Stimulated activated CD8-positive, alpha-beta memory T cell treated with anti-CD3 and anti-CD28 coated beads, Interleukin-15, amount 100 ng/mL, for 4 hours (primary cell): ENCODE measurements around the gene PRKCQ.
A peak's percentile ranks its signal among the peaks of the same experiment; 100 is the strongest.

Experiments used
- DNase-seq, 2 donors: peaks; one replicate each; pipeline ENCODE4 v3.0.0-alpha.2; 2020; ENCODE audit warnings: low read depth in 2 of 2

PRKCQ gene

DNA sequence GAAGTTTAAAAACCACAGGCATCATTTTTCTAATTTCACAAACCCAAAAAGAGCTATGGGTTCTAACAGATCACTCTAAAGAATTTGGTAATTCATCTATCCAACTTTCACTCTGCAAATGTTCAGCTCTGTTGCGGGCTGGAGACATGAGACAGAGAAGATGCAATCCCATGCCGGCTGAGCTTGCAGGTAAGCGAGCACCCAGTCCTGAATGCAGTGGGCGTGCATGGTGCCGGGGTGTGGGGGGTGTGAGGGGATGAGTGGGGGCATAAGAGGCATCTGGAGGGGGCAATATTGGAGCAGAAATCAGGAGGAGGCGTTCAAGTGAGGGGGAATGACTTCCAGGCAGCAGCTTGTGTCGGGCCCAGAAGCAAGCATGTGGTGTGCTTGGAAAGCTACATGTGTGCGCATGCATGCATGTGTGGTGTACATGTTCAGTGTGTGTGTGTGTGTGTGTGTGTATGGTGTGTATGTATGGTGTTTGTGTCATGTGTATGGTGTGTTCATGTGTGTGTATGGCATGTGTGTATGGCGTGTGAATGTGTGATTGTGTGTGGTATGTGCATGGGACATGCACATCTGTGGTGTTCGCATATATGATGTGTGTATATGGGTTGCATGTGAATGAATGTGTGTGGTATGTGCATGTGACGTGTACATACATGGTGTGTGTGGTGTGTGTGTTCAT lies 172.9 kb downstream of the PRKCQ start:
- no peak for DNase-seq

DNA sequence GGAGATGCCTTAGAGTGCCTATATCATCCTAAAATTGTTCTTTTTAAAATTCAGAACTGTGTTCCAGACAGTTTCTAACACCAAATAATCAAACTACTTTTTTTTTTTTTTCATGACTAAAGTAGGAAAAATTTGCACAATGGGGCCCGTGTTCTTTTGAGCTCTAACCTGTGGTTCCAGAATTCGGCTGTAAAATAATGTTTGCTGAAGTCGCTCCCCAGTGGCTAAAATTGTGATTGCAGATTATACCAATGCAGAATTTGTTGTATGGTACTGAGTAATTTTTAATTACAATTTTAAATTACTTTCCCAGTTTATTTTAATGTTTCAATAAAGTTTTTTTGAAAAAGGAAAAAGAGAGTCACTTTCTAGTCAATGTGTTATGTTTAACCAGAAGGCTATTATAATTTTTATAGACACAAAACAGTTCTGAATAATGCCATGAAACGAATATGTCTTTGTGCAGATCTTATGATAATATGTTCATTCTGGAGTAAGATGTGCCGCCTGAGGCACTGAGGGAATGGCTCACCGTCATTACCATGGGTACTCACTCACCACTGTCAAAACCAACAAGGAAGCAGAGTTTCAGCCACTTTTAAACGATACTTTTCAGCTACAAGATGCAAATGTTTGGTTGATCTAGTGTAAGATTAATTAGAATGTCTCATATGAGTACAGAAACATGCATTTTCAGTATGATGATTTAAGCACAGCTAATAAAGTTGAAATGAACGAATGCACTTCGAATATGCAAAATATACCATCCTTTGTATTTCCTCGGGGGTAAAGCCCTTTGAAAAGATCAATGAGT lies 173.6 kb downstream of the PRKCQ start:
- no peak for DNase-seq

DNA sequence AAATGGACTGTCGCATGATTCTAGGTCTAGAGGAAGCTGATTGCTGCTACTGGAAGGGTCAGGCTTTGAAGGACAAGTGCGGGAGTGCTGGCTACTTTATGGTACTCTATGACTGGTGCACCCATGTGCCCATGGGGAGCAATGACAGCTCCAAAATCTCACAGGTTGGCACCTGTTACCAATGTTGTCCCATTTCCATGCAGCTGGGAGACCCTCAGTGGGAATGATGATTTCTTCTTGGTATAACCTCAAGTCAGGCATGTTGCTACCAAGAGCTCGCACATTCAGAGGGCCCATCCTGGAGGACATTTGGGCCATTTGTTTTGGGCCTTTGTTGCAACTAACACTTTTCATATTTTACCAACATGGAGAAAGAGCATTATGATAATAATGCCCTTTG lies 174.4 kb downstream of the PRKCQ start:
- DNase-seq = no peak

DNA sequence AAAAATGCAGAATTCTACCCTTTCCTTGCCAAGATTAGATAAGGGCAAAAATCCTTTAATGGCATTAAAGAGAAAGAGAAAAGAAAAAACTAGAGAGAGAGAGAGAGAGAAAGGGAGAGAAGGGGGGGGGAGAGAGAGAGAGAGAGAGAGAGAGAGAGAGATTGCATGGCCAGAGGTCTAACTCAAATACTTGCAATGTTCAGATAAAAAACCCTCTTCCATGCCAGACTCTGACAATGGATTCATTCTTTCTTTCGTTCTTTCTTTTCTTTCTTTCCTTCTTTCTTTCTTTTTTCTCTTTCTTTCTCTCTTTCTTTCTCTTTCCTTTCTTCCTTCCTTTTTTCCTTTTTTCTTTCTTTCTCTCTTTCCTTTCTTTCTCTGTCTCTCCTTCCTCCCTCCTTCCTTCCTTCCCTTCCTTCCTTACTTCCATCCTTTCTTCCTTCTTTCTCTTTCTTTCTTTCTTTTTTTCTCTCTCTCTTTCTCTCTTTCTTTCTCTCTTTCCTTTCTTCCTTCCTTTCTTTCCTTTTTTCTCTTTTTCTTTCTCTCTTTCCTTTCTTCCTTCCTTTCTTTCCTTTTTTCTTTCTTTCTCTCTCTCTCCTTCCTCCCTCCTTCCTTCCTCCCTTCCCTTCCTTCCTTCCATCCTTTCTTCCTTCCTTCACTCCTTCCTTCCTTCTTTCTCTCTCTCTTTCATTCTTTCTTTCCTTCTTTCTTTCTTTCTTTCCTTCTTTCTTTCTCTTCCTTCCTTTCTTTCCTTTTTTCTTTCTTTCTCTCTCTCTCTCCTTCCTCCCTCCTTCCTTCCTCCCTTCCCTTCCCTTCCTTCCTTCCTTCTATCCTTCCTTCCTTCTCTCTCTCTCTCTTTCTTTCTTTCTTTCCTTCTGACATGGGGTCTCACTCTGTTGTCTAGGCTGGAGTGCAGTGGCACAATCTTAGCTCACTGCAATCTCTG lies 175.7 kb downstream of the PRKCQ start:
- no peak for DNase-seq

DNA sequence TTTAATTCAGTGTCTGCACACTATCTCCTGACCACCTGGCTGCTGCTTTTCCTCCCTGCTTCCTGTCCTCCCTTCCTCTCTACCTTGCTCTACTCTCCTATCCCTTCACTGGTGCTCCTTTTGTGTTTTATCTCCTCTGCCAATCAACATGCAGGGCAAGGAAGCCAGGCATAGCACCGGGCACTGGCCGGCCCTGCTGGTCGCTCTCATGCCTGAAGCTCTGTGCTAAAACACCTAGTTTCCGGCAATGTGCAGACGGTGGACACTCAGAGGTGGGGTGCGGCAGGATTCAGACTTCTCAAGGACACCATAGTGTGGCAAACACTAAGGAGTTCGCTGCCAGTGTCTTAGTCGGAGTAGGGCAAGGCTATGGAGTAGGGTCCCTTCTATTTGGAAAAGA lies 177.1 kb downstream of the PRKCQ start:
- DNase-seq = no peak

DNA sequence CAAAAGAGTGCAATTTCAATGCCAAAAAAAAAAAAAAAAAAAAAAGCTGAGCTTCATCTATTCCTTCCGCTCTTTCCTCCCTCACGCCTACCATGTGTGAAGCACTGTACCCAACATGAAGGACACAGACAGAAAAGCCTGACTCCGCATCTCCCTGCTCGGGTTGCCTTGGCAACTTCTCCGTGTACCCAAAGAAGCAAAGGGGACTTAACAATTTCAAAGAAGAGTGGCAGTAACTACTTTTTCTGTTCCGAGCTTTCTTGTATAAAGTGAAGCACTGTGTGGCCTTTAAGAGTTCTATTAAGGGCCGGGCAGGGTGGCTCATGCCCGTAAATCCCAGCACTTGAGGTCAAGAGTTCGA lies 177.7 kb downstream of the PRKCQ start:
- no peak for DNase-seq

DNA sequence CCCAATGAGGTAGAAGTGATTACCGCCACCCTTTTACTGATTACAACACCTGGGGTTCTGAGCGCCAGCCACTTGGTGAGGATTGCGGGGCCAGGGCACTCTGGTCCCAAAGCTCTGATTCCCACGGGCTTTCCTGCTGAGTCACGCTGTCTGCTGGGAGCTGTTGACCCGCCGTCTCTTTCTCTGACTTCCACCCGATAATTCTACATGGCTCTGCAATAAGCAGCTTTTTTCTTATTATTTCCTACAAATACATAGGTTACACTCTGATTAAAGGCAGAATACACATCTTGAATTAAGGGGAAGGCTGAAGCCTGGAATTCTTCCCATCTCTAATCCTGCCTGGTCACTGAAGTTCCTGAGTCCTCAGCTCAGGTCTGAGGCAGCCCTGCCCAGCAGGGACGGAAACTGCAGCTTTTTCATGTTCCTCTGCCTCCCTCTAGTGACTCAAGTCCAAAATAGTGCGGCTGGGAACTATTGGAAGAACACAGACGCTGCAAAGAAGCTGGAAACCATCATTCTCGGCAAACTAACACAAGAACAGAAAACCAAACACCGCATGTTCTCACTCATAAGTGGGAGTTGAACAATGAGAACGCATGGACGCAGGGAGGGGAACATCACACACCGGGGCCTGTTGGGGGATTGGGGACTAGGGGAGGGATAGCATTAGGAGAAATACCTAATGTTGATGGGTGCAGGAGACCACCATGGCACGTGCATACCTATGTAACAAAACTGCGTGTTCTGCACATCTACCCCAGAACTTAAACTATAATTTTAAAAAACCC lies 178.3 kb downstream of the PRKCQ start:
- peak; percentile 11 for DNase-seq

DNA sequence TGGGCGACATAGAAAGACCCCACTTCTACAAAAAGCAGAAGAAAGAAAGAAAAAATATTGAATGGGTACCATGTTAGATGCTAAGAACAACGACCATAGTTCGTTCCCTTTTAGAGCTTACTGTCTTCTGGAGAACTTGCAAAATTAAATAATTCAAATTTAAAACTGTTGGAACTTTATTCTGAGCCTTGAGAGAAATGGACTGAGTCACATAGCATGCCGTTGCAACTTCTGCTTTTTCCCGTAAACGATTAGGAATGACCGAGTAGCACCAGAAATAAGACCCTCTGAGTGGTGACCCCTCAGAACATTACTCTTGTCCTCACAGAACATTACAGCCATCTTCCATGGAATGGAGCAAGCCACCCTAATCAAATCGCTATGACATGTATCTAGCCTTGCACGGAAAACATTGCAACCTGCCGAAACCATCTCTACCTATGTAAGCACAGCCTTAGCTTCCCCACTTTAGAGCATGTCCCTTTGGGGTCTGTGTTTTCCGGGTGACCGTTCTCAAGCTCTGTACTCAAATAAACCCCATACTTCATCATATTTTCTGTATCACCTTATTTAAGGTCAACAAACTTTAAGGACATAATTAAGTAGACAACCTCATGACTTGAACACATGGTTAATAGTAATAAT lies 179.1 kb downstream of the PRKCQ start:
- DNase-seq = no peak

DNA sequence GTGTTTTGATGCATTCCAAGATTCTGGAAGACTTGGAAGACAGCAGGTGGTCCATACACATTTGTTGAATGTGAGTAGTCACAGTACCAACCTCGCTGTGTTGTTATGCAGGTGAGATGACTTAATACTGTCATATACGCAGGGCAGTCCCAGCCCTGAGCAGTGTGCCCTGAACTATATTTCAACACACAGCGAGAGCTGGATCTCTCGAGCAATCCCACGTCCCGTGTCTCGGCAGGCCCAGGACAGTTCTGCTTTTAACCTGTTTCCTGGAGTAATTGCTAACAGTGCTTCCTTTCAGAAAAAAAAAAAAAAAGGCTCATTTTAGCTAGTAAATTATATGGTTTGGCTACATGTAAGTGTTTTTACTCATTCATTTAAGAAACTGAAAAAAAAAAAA lies 179.7 kb downstream of the PRKCQ start:
- DNase-seq = no peak

DNA sequence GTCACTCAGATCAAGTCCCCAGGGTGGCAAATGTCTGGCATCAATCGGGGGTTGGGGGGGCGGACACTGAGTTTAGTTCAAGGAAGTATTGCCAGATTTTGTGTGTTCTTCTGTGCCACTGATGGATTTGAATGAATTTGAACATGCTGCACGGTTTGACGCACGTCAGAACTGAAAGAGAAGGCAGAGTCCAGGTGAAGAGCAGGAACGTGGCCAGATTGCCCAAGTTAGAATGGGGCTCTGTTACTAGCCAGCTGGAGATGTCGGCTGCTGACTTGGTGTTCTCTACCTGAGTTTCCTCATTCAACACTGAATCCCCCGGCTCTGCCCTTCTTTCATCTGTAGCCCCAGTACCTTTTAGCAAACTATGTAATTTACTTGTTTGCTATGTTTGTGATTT lies 180.2 kb downstream of the PRKCQ start:
- DNase-seq = no peak

DNA sequence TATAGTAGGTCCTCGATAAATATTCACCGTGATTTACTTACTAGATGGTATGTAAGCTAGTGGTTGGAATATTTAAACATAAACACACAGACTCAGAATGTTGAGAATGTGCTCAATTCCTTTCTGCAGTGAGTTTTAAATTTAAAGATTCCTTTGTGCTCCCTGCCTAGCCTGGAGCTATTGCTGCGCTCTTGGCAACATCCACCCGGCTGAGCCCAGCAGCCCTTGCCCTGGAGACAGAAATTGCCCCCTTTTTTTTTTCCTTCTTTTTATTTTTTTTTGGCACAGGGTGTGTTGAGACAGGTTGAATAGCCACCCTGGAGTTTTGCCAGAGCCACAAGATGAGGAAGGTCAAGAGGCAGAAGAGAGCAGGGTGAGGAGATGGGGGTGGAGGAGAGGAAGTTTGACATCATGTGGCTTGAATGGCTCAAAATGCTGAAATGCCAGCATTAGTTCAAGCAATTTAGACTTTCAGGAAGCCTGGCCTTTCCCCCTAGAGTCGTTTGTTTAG lies 180.8 kb downstream of the PRKCQ start:
- DNase-seq = no peak

DNA sequence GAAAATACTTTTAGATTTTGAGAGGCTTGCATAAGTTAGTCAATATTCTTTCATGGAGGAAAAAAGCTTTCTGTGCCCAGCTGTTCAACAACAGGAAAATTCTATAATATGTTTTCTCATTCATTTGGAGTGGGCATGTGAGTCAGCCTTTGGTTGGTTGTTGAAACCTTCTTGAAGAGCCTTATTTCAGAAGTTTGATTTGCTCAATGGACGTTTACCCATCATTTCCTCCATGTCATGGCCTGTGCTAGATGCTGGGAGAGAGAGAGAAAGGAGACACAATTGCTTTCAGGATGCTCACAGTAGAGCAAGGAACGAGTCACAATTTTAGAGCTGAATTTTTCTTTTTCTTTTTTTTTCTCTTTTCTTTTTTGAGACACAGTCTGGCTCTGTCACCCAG lies 181.7 kb downstream of the PRKCQ start:
- no peak for DNase-seq

DNA sequence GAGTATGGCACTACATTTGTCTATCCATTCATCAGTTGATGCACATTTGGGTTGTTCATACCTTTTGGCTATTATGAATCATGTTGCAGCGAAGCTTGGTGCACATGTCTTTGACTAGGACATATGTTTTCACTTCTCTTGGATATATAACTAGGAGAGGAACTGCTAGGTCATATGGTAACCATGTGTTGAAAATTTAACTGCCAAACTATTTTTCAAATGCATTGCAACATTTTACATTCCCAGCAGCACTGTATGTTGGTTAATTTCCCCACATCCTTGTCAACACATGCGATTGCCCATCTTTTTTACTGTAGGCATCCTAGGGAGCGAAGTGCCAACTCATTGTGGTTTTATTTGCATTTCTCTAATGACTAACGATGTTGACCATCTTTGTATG lies 183.4 kb downstream of the PRKCQ start:
- DNase-seq = no peak

DNA sequence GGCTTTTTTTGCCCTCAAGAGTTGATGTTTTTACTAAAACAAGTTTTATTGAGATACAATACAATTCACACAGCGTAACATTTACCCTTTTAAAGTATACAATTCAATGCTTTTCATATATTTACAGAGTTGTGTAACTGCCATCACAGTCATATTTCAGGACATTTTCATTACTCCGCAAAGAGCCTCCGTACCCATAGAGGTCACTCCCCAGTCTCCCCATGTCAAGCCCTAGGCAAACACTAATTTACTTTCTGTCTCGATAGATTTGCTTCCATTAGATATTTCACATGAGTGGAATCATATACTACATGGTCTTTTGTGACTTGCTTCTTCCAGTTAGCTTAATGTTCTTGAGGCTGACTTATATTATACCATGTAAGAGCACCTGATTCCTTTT lies 183.8 kb downstream of the PRKCQ start:
- DNase-seq = no peak

DNA sequence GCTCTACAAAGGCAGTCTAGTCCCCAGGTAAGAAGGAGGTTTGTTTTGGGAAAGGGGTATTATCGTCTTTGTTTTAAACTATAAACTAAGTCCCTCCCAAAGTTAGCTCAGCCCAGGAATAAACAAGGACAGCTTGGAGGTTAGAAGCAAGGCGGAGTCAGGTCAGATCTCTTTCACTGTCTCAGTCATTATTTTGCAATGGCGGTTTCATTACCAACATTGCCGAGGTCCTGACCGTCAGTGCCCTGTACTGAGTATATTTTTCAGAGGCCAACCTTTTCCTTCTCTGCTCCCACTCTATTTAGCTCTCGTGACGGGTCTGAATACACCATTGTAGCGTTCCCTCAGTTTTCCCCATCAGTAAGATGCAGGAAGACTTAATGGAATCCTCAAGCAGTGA lies 184.5 kb downstream of the PRKCQ start:
- DNase-seq = no peak

DNA sequence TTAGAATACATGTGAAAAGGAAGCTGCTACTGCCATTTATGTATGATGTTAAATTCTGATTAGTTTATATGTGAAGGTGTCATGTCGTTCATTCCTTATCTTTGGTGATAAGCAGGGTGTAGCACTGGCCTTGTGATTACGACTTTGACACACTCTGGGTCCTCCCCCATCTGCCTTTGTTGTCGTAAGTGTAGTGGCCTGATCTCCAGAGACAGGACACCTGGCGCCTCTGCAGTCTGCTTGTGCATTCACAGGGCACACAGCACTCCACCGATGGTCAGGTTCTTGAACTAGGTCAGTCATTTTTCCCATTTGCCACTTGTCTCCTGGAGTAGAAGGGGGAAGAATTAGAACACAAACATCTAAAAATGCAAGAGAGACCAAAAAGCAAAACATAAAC lies 186.0 kb downstream of the PRKCQ start:
- no peak for DNase-seq

DNA sequence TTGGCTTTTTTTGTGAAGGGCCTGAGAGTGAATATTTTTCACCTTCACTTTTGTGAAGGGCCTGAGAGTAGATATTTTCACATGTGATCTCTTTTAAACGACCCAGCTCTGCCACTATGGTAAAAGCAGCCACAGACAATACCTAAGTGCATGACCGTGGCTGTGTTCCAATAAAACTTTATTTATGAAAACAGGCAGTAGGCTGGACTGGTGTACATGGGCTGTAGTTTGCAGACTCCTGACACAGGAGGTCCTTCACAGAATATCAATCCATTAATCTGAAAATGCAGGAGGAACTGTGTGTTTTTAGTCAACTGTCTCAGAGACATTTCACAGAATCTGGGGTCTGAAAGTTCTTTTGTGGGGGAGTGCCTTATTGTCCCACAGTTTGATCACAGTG lies 186.9 kb downstream of the PRKCQ start:
- no peak for DNase-seq

DNA sequence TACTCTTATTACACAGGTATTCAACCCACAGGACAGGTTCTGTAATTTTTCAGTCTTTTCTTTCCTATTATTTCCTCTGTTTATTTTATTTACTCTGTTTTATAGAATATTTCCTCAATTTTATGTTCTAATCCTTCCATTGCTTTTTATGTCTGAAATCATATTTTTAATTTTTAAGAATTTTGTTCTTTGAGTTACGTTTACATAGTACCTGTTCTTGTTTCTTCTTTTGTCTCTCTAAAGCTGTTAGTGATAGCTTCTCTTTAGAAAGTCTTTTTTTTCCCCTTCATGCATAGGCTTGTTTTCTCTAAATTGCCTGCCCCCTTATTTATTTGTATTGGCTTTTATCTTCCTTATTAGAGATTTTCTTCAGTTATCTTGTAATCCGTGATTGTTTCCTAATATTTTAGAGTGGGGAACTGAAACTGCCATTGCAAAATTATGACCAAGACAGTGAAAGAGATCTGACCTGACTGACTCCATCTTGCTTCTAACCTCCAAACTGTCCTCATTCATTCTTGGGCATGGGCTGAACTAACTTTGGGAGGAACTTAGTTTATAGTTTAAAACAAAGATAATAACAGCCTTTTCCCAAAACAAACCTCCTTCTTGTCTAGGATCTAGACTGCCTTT lies 189.7 kb downstream of the PRKCQ start:
- DNase-seq = no peak

DNA sequence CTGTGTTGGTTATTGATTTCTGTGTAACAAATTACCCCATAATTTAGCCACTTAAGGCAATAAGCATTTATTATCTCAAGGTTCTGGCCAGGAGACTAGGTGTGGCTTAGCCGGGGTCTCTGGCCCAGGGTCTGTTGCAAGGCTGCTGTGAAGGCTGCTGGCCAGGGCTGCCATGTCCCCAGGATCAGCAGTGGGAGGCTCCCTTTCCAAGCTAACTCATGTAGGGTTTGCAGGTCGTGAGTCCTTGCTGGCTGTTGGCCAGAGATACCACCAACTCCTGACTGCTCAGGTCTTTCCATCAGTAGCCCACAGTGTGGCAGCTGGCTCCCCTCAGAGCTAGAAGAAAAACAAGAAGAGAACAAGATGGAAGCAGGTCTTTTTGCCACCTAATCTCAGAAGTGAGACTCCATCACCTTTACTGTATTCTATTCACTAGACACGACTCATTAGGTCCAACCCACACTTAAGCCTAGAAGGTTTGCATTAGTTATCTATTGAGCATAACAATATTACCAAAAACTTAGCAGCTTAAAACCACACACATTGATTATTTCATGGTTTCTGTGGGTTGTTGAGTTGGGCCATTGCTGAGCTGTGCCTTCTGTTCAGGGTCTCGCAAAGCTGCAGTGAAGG lies 191.7 kb downstream of the PRKCQ start:
- no peak for DNase-seq

DNA sequence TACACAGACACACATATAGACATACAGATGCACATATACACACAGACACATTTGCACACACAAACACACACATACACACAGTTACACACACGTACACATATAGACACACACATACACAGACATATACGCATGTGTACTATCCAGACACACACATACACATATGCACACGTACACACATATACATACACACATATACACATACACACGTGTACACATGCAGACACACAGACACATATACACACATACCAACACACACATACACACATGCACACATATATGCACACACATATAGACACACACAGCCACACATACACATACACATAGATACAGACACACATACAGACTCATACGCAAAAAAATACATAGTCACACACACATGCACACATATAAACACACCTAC lies 193.1 kb downstream of the PRKCQ start:
- DNase-seq = no peak
